GM12891 (cell line): Measurements from ENCODE around the gene PNISR.

Experiments used
- DNase-seq: peaks from one replicate; pipeline ENCODE4 v3.0.0; 2011; ENCODE audit warnings: low spot score; ENCODE audit not compliant: insufficient read length
- FAIRE-seq: peaks from 2 replicates; lab custom pipeline; 2011; peaks lifted over from hg19 to GRCh38; lab: Jason Lieb, UNC
- PAX5 ChIP-seq: IDR thresholded peaks from 2 replicates; pipeline ENCODE4 v1.6.1; 2011; ENCODE audit warnings: low read length, moderate library complexity, mild to moderate bottlenecking; ENCODE audit not compliant: insufficient read depth, severe bottlenecking
- POLR2A ChIP-seq: IDR thresholded peaks from 2 replicates; pipeline ENCODE4 v1.6.1; 2011; ENCODE audit warnings: low read depth, low read length, control low read depth
- POLR2AphosphoS5 ChIP-seq: IDR thresholded peaks from 2 replicates; pipeline ENCODE4 v1.6.1; 2011; ENCODE audit warnings: low read depth, low read length, control low read depth
- POU2F2 ChIP-seq: IDR thresholded peaks from 2 replicates; pipeline ENCODE4 v1.6.1; 2011; ENCODE audit warnings: low read depth, mild to moderate bottlenecking, control low read depth, low read length, moderate library complexity
- SPI1 ChIP-seq: IDR thresholded peaks from 2 replicates; pipeline ENCODE4 v1.6.1; 2011; ENCODE audit warnings: low read depth, low read length, control low read depth
- TAF1 ChIP-seq: IDR thresholded peaks from 2 replicates; pipeline ENCODE4 v1.6.1; 2011; ENCODE audit warnings: low read depth, low read length, control low read depth

The PNISR gene

DNA sequence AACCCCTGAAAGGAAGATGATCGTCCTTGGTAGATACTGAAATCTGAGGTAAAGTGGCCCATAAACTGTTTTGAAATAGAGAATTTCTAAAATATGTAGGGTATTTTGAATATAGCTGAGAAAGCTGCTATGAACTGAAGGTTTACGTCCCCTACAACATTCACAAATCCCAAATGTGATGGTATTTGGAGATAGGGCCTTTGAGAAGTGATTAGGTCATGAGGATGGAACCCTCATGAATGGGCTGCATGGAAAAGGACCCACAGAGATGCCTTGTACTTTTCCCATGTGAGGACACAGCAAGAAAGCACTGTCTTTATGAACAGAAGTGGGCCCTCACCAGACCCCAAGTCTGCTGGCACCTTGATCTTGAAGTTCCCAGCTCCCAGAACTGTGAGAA, 6.8 kb upstream of the PNISR start:
- FAIRE-seq (no peak), DNase-seq (no peak)
- TF ChIP-seq POLR2AphosphoS5 (no peak), POLR2A (no peak), POU2F2 (no peak), SPI1 (no peak), PAX5 (no peak), TAF1 (no peak)

DNA sequence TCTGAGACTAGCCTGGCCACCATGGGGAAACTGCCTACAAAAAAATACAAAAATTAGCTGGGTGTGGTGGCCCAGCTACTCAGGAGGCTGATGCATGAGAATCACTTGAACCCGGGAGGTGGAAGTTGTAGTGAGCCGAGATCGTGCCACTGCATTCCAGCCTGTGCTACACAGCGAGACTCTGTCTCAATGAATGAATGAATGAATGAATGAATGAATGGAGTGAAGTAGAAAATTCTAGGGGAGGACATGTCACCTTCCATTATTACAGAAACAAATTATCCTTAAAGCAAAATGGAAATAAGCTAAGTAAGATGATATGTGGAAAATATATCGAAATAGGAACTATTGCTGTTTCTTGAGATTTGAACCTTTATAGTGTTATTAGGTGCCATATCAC, 2.9 kb upstream of the PNISR start:
- FAIRE-seq, result no peak
- DNase-seq, result no peak
- TF ChIP-seq SPI1, result no peak
- no peak for TF ChIP-seq PAX5
- no peak for TF ChIP-seq POLR2AphosphoS5

DNA sequence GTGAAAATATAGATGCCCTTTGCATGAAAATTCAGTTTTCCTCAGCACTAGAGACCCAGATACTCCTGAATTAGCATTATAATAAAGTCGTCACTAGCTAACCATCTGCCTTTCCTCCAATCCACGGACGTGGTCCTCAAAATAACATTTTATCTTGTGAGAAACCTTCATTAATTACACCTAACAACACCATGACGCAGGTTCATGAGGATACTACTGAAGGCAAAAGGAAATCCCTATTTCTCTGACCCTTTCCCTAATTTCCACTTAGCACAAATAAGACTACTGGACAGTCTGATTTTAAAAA, 1.3 kb upstream of the PNISR start:
- FAIRE-seq, result no peak
- TF ChIP-seq TAF1, result no peak
- TF ChIP-seq POLR2AphosphoS5, result no peak
- TF ChIP-seq POU2F2, result no peak
- DNase-seq, result no peak

DNA sequence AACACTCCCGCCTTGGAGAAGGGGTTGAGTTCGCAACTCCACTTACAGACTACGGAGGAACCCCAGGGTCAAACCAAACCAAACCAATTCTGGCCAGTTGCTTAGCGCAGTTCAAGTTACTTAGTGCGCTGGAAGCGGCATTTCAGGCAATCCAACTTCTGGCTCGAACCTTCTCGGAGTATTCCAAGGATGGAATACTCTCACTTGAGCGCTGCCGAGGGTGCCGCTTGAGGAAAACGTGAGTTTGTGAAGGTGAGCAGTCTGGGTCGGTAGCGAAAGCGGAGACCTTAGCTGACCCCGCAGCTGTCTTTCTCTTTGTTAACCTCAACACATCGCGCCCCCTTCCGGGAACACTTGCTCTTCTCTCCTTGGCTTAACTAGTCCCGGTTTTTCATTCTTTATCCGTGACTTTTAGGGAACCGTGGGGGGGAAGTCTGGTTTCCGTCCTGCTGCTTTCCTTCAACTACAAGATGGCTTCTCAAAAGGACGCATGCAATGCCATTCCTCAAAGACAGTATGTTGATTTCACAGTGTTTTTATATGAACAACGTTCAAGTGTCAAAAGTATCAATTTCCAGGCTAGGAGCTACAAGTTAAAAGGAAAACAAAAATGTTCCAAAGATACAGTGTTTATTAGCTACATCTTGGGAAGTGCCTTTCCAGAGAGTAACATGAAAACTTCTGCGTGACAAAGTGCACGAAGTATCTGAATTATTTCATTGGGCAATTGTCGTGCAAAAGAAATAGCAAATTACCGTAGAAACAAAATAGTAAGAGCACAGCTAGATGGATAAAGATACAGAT, 741 bp upstream of the PNISR start:
- FAIRE-seq, result no peak
- TF ChIP-seq POLR2AphosphoS5 (no peak), SPI1 (no peak), POU2F2 (no peak; the same call in 1 of the 2 replicates), TAF1 (no peak; the same call in 1 of the 2 replicates), POLR2A (peak; percentile 14; the same call in 1 of the 2 replicates), PAX5 (no peak)
- no peak for DNase-seq

DNA sequence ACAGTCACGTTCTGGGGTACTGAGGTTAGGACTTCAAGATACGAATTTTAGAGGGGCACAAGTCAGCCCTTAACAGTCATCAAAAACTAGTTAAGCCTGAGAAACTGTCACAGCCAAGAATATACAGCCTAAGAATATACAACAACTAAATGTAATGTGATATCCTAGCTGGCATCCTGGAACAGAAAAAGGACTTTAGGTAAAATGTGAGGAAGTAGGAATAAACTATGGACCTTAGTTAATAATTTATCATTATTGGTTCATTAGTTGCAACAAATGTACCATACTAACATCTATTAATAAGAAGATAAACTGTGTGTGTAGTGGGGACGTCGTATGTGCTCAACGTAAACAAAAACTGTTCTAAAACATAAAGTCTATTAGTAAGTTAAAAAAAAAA, 1.1 kb downstream of the PNISR start:
- TF ChIP-seq POLR2A (no peak), PAX5 (no peak), SPI1 (no peak)
- no peak for DNase-seq
- FAIRE-seq, result no peak

DNA sequence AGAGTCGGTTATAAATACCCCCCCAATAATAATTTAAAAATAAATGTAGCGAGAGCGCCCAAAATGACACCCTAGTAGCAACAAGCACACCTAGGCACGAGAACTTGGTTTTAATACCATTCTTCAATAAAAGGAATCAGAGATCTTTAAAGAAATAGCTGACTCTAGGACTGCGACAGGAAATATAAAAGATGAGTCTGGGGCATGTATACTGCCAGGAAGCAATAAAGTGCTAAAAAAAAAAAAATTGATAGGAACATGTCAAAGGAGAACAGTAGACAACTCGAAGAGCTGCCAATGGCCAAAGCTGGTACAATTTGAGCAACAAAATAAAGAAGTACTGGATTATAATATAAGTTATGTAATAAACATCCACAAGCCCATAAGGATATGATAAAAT, 2.2 kb downstream of the PNISR start:
- FAIRE-seq (no peak), DNase-seq (no peak)
- no peak for TF ChIP-seq SPI1
- no peak for TF ChIP-seq POU2F2
- no peak for TF ChIP-seq TAF1
- no peak for TF ChIP-seq POLR2AphosphoS5
- TF ChIP-seq PAX5, result no peak
- no peak for TF ChIP-seq POLR2A

DNA sequence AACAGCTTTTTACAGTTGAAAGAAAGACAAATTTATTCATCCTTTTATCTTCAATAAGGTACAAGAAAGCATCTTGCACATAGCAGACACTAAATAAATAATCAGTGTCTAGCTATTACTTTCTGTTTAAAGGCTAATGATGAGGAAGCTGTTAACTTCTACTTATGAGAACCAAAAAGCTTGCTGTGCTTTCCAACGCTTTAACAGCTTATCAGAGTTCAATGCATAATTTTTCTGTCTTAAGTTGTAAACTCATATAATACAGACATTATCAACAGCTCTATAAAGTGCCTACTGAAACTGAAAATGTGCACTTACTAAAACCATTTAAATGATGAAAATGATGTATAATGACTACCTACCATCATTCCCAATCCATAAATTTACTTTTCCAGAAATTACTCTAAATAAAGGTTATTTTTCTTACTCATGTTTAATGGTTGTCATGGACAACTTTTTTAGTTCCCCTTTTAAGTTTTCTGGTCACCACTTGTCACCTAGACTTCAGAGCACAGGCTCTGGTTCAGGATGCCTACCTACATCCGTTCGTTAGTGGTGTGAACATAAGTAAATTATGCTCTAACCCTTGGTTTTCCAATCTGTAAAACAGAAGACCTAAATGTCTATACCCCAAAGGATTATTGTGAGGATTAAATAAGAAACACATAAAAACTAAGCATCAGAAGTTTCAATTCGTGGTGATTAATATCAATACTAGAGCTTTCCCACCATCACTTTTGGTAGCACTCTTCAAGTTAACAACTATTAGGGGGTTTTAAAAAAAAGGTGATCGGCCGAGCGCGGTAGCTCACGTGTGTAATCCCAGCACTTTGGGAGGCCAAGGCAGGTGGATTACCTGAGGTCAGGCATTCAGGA, 8.0 kb downstream of the PNISR start:
- TF ChIP-seq POLR2A (no peak), PAX5 (peak; percentile 48), POLR2AphosphoS5 (no peak), SPI1 (no peak), TAF1 (no peak), POU2F2 (no peak)
- FAIRE-seq, result peak; percentile 33
- no peak for DNase-seq

DNA sequence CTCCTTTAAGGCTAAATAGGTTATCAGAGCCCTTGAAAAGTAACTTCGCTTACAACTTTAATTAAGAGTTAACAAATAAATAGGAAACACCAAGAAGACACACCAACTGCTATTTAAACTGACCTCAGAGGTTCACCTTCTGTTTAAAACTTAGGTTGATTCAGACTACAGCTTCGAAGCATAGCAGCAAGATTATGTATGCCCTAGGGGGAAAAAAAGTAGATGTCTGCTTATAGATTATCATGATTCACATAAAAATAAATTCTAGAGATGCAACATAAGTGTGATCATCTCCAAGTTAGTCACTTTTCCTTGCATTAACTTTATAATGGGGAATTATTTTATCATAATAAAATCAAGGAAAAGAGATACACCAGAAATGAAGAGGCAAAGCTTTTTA, 8.9 kb downstream of the PNISR start:
- DNase-seq (no peak), FAIRE-seq (no peak)
- TF ChIP-seq TAF1 (no peak), POLR2A (no peak), POU2F2 (no peak), SPI1 (no peak), POLR2AphosphoS5 (no peak), PAX5 (no peak)

DNA sequence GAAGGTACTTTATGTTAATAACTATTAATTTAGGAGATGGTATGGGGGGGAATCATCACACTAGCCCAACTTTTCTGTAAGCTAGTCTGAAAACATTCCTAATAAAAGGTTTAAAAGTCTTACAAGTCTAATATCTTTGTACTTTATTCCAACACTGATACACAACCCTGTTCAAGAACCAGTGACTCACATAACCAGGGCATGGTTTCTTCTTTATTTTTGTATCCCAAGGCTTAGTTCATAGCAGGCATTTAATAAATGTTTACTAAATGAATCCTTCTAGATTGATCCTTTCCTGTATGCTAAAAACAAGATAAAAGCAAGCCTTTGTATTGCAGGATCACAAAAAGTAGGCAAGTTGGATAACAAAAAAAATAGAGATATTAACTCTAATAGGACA, 9.7 kb downstream of the PNISR start:
- TF ChIP-seq SPI1 (no peak), PAX5 (no peak), POLR2AphosphoS5 (no peak), POU2F2 (no peak), POLR2A (no peak), TAF1 (no peak)
- no peak for FAIRE-seq
- DNase-seq, result no peak

DNA sequence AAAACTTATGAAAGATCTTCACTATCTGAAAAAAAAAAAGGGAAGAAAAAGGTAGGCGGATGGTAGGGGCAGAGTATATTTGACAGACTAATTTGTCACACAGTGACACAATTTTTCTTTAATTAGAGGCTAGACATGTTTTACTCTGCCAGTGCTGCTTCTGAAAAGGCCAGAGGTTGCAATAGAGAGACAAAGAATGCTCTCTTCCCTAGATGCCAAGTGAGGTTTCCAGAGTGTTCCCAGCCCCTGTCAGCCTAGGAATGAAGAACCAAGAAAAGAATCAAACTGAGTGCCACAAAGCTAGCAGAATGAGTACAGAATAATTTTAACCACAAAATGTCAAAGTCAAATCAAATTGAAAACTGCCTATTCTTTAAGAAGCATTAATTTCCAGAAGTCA, 13.0 kb downstream of the PNISR start:
- TF ChIP-seq POLR2AphosphoS5, result no peak
- TF ChIP-seq PAX5, result no peak
- TF ChIP-seq SPI1, result no peak
- no peak for TF ChIP-seq TAF1
- TF ChIP-seq POU2F2, result no peak
- FAIRE-seq (no peak), DNase-seq (no peak)
